Breast epithelium (tissue), 4 donors: Measurements from ENCODE around the gene KRT33A. TPM values are rescaled to one million over a fixed set of nuclear protein-coding genes. Genes with fewer than 3 reads are reported as not detected.

Experiments used
- DNase-seq, 2 donors: peaks; one replicate each; pipeline ENCODE4 v3.0.0-alpha.2; 2019; ENCODE audit warnings: low spot score in 2 of 2
- H3K27ac ChIP-seq, 2 donors: fragments of 200-600 bp; sonication (generic) in 1 of 2; one replicate each; pipeline ENCODE4 v1.5.1; 2016 to 2019; ENCODE audit warnings: mild to moderate bottlenecking in 1 of 2
- H3K27me3 ChIP-seq, 2 donors: fragments of 200-600 bp; sonication (generic) in 1 of 2; one replicate each; pipeline versions ENCODE4 v1.5.1 to v1.6.0; 2017 to 2019; ENCODE audit warnings: control low read depth in 1 of 2, mild to moderate bottlenecking in 1 of 2
- H3K36me3 ChIP-seq: fragments of 200-600 bp; one replicate; pipeline ENCODE4 v1.5.1; 2019
- H3K4me1 ChIP-seq, 2 donors: fragments of 200-600 bp; sonication (generic); one replicate each; pipeline ENCODE4 v1.5.1; 2016 to 2019; ENCODE audit warnings: control low read depth in 1 of 2
- H3K4me3 ChIP-seq, 3 donors: fragments of 200-600 bp; sonication (generic); 1 replicate in 2 of 3; 2 replicates in 1 of 3; pipeline ENCODE4 v1.5.1; 2016 to 2019; ENCODE audit warnings: mild to moderate bottlenecking in 3 of 3, moderate library complexity in 2 of 3
- H3K9me3 ChIP-seq, 2 donors: fragments of 200-600 bp; sonication (generic) in 1 of 2; one replicate each; pipeline ENCODE4 v1.5.1; 2016 to 2019; ENCODE audit warnings: control low read depth in 1 of 2
- POLR2A ChIP-seq: fragments of 450-650 bp; IDR thresholded peaks from one replicate; pipeline ENCODE4 v1.6.1; 2016; ENCODE audit warnings: antibody characterized with exemption, mild to moderate bottlenecking, moderate library complexity
- POLR2AphosphoS5 ChIP-seq, 3 donors: sonication (generic); formaldehyde crosslinking; IDR thresholded peaks; one replicate each; pipeline ENCODE4 v1.6.1; 2017; ENCODE audit warnings: antibody characterized with exemption in 3 of 3
- intact Hi-C: fragments of 100-400 bp; cut with DNase I; formaldehyde crosslinking; loops from one replicate; pipeline ENCODE4 v1.15.1; 2023; ENCODE audit warnings: low total_unique reads
- total RNA-seq, 3 donors: library from RNA; depleted of rRNA; stranded (reverse); fragments of >200 nt; gene quantifications; one replicate each; pipeline ENCODE4 v1.1.0, GENCODE V29; 2016
- TF ChIP-seq, protein P1 (sequence below), 3 donors: fragments of 450-650 bp; IDR thresholded peaks; one replicate each; pipeline ENCODE4 v1.5.1; 2016 to 2017; ENCODE audit warnings: antibody characterized with exemption in 3 of 3, mild to moderate bottlenecking in 3 of 3, moderate library complexity in 3 of 3

KRT33A gene
- total RNA-seq, 3 donors from 2014 or later = not detected

GRCh38 chr17:41298458-41299135, 52.0 kb downstream of the KRT33A start:
- intact Hi-C loops = no loop called here
- Histone ChIP-seq H3K4me3 (no peak overlapping the region), H3K9me3 (no peaks in the 10 kb centered on the region), H3K36me3 (no peaks in the 10 kb centered on the region), H3K27me3 (no peaks in the 10 kb centered on the region), H3K27ac (no peak overlapping the region), H3K4me1 (no peaks in the 10 kb centered on the region)
- DNase-seq = no peak
- TF ChIP-seq, protein P1, sequence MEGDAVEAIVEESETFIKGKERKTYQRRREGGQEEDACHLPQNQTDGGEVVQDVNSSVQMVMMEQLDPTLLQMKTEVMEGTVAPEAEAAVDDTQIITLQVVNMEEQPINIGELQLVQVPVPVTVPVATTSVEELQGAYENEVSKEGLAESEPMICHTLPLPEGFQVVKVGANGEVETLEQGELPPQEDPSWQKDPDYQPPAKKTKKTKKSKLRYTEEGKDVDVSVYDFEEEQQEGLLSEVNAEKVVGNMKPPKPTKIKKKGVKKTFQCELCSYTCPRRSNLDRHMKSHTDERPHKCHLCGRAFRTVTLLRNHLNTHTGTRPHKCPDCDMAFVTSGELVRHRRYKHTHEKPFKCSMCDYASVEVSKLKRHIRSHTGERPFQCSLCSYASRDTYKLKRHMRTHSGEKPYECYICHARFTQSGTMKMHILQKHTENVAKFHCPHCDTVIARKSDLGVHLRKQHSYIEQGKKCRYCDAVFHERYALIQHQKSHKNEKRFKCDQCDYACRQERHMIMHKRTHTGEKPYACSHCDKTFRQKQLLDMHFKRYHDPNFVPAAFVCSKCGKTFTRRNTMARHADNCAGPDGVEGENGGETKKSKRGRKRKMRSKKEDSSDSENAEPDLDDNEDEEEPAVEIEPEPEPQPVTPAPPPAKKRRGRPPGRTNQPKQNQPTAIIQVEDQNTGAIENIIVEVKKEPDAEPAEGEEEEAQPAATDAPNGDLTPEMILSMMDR (IDR thresholded peaks at IDR 0.05) = no peak
- TF ChIP-seq POLR2AphosphoS5 (IDR thresholded peaks at IDR 0.05) (no peak), POLR2A (no peak)

DNA sequence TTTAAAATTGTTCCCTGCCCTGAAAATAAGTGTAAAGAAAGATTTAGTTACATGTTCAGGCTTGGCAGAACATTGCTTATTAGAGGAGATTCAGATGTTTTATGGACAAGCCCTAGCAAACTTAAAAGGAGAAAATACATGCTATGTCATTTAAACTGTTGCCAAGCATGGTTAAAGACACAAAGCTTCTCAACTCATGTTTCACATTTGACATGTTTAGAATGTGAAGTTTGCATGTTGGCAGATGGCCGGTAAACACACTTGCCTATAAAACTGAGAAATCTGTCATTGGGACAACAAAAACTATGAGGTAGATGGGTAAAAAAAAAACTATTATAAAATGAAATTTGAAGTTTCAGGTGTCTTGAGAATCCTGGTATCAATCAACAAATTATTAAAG, 53.8 kb downstream of the KRT33A start:
- intact Hi-C loops = no loop called here
- H3K36me3 ChIP-seq = no peaks in the 10 kb centered on the region
- no peaks in the 10 kb centered on the region for H3K4me1 ChIP-seq
- no peak for TF ChIP-seq POLR2A
- TF ChIP-seq, protein P1 (IDR thresholded peaks at IDR 0.05) = no peak
- TF ChIP-seq POLR2AphosphoS5 (IDR thresholded peaks at IDR 0.05) = no peak
- DNase-seq = no peak
- H3K27me3 ChIP-seq = no peaks in the 10 kb centered on the region
- no peaks in the 10 kb centered on the region for H3K9me3 ChIP-seq
- H3K27ac ChIP-seq = no peak overlapping the region
- no peak overlapping the region for H3K4me3 ChIP-seq

Other genes with a start within 250 kb of the KRT33A start
- not detected for gene KRTAP4-16, start 248.6 kb downstream of the KRT33A start, total RNA-seq
- not detected for gene KRTAP4-9, start 245.4 kb downstream of the KRT33A start, total RNA-seq
- gene KRTAP4-11, start 232.5 kb downstream of the KRT33A start, total RNA-seq = not detected
- not detected for gene KRTAP4-12, start 226.6 kb downstream of the KRT33A start, total RNA-seq
- not detected for gene KRTAP4-6, start 210.3 kb downstream of the KRT33A start, total RNA-seq
- not detected for gene KRTAP4-5, start 201.0 kb downstream of the KRT33A start, total RNA-seq
- gene KRTAP4-4, start 190.1 kb downstream of the KRT33A start, total RNA-seq = not detected
- gene KRTAP4-3, start 182.6 kb downstream of the KRT33A start, total RNA-seq = not detected
- gene KRTAP4-2, start 172.6 kb downstream of the KRT33A start, total RNA-seq = not detected
- not detected for gene KRTAP4-1, start 165.9 kb downstream of the KRT33A start, total RNA-seq
- gene KRTAP9-1, start 160.9 kb downstream of the KRT33A start, total RNA-seq = not detected
- gene KRTAP9-2, start 124.2 kb downstream of the KRT33A start, total RNA-seq = not detected
- not detected for gene KRTAP9-3, start 118.4 kb downstream of the KRT33A start, total RNA-seq
- not detected for gene KRTAP9-8, start 112.8 kb downstream of the KRT33A start, total RNA-seq
- not detected for gene KRTAP9-4, start 101.1 kb downstream of the KRT33A start, total RNA-seq
- gene KRTAP9-9, start 95.4 kb downstream of the KRT33A start, total RNA-seq = not detected
- not detected for gene KRTAP9-6, start 85.5 kb downstream of the KRT33A start, total RNA-seq
- gene KRTAP9-7, start 75.1 kb downstream of the KRT33A start, total RNA-seq = not detected
- gene KRTAP29-1, start 48.0 kb downstream of the KRT33A start, total RNA-seq = not detected
- gene KRTAP16-1, start 41.5 kb downstream of the KRT33A start, total RNA-seq = not detected
- not detected for gene KRTAP17-1, start 35.1 kb downstream of the KRT33A start, total RNA-seq
- gene KRT33B, start 19.0 kb upstream of the KRT33A start, total RNA-seq = not detected
- not detected for gene KRT34, start 31.5 kb upstream of the KRT33A start, total RNA-seq
- gene KRT31, start 46.8 kb upstream of the KRT33A start, total RNA-seq = not detected
- not detected for gene KRT37, start 73.8 kb upstream of the KRT33A start, total RNA-seq
- not detected for gene KRT38, start 90.2 kb upstream of the KRT33A start, total RNA-seq
- under 1 TPM in 2 of 3 donors, not detected in 1; 0.33 to 0.73 TPM for gene KRT32, start 116.6 kb upstream of the KRT33A start, total RNA-seq
- not detected for gene KRT35, start 130.3 kb upstream of the KRT33A start, total RNA-seq
- not detected for gene KRT36, start 139.1 kb upstream of the KRT33A start, total RNA-seq
- 1 to 10 TPM in 1 of 3 donors, not detected in 2; 1.6 TPM for gene KRT13, start 154.8 kb upstream of the KRT33A start, total RNA-seq
- 1,000 to 10,000 TPM in 1 of 3 donors, 100 to 1,000 TPM in 1, under 1 TPM in 1; 0.80 to 2,244 (median 331) TPM for gene KRT15, start 168.1 kb upstream of the KRT33A start, total RNA-seq
- gene KRT19, start 177.5 kb upstream of the KRT33A start, total RNA-seq = 1,000 to 10,000 TPM in 1 of 3 donors, 100 to 1,000 TPM in 1, 1 to 10 TPM in 1; 6.7 to 1,011 (median 375) TPM
- under 1 TPM in 1 of 3 donors, not detected in 2; 0.44 TPM for gene KRT9, start 221.2 kb upstream of the KRT33A start, total RNA-seq
- 100 to 1,000 TPM in 2 of 3 donors, under 1 TPM in 1; 0.80 to 692 (median 388) TPM for gene KRT14, start 236.1 kb upstream of the KRT33A start, total RNA-seq